ENCODE data around the gene KIF19.

KIF19 gene

DNA sequence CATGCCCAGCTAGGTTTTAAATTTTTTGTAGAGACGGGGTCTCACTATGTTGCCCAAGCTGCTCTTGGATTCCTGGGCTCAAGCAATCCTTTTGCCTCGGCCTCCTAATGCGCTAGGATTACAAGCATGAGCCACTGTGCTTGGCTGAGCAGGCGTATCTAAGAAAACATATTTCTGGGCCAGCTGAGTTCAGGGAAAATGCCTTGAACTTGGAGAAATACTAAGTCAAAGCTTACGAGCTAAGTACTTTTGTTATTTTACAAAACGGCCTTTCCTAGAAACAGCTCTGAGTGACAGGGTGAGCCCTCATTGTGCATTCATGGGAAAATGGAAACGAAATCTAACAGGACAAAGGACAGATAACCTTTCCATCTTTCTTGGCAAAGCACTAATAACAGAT, 27.2 kb upstream of the KIF19 start:
- no peak for DNase-seq (ENCODE audit: low read depth)
- TF ChIP-seq POLR2A (IDR thresholded peaks at IDR 0.05; ENCODE audit: extremely low read depth, insufficient read length) (no peak), MYC (IDR thresholded peaks at IDR 0.05; ENCODE audit: low read depth, low read length) (no peak)
- TF ChIP-seq, protein P1, sequence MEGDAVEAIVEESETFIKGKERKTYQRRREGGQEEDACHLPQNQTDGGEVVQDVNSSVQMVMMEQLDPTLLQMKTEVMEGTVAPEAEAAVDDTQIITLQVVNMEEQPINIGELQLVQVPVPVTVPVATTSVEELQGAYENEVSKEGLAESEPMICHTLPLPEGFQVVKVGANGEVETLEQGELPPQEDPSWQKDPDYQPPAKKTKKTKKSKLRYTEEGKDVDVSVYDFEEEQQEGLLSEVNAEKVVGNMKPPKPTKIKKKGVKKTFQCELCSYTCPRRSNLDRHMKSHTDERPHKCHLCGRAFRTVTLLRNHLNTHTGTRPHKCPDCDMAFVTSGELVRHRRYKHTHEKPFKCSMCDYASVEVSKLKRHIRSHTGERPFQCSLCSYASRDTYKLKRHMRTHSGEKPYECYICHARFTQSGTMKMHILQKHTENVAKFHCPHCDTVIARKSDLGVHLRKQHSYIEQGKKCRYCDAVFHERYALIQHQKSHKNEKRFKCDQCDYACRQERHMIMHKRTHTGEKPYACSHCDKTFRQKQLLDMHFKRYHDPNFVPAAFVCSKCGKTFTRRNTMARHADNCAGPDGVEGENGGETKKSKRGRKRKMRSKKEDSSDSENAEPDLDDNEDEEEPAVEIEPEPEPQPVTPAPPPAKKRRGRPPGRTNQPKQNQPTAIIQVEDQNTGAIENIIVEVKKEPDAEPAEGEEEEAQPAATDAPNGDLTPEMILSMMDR (IDR thresholded peaks at IDR 0.05; ENCODE audit: low read depth, low read length): no peak
- TF ChIP-seq, protein P2, sequence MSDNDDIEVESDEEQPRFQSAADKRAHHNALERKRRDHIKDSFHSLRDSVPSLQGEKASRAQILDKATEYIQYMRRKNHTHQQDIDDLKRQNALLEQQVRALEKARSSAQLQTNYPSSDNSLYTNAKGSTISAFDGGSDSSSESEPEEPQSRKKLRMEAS (IDR thresholded peaks at IDR 0.05; ENCODE audit: low read depth, low read length): no peak
- no peak overlapping the region for H3K4me3 ChIP-seq (ENCODE audit: low read depth, low read length)

GRCh38 chr17:74299226-74300009, 26.6 kb upstream of the KIF19 start:
- TF ChIP-seq MYC (IDR thresholded peaks at IDR 0.05; ENCODE audit: low read depth, low read length) (no peak), POLR2A (IDR thresholded peaks at IDR 0.05; ENCODE audit: extremely low read depth, insufficient read length) (no peak)
- TF ChIP-seq, protein P1 (IDR thresholded peaks at IDR 0.05; ENCODE audit: low read depth, low read length): no peak
- TF ChIP-seq, protein P2 (IDR thresholded peaks at IDR 0.05; ENCODE audit: low read depth, low read length): no peak
- no peak for DNase-seq (ENCODE audit: low read depth)
- H3K4me3 ChIP-seq (ENCODE audit: low read depth, low read length): no peak overlapping the region

DNA sequence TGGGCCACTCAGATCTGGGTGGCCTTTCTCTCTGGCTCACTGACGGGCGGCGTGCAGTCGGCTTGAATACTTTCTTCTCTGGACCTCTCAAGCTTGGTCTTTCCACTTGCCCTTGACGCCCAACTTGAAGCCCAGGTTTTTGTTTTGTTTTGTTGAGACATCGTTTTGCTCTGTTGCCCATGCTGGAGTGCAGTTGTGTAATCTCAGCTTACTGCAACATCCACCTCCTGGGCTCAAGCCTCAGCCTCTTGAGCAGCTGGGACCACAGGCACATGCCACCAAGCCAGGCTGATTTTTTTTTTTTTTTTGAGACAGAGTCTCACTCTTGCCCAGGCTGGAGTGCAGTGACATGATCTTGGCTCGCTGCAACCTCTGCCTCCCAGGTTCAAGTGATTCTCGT, 22.7 kb upstream of the KIF19 start:
- H3K4me3 ChIP-seq (ENCODE audit: low read depth, low read length): no peak overlapping the region
- DNase-seq (ENCODE audit: low read depth): peak; percentile 57
- TF ChIP-seq, protein P1 (IDR thresholded peaks at IDR 0.05; ENCODE audit: low read depth, low read length): no peak
- TF ChIP-seq MYC (IDR thresholded peaks at IDR 0.05; ENCODE audit: low read depth, low read length): no peak
- no peak for TF ChIP-seq POLR2A (IDR thresholded peaks at IDR 0.05; ENCODE audit: extremely low read depth, insufficient read length)
- TF ChIP-seq, protein P2 (IDR thresholded peaks at IDR 0.05; ENCODE audit: low read depth, low read length): no peak

- H3K4me3 ChIP-seq (ENCODE audit: low read depth, low read length): no peak overlapping the region
- no peak for DNase-seq (ENCODE audit: low read depth)
- TF ChIP-seq, protein P1 (IDR thresholded peaks at IDR 0.05; ENCODE audit: low read depth, low read length): no peak
- no peak for TF ChIP-seq MYC (IDR thresholded peaks at IDR 0.05; ENCODE audit: low read depth, low read length)
- TF ChIP-seq, protein P2 (IDR thresholded peaks at IDR 0.05; ENCODE audit: low read depth, low read length): no peak
- no peak for TF ChIP-seq POLR2A (IDR thresholded peaks at IDR 0.05; ENCODE audit: extremely low read depth, insufficient read length)
Observed at GRCh38 chr17:74304184-74304583, 21.8 kb upstream of the KIF19 start.

DNA sequence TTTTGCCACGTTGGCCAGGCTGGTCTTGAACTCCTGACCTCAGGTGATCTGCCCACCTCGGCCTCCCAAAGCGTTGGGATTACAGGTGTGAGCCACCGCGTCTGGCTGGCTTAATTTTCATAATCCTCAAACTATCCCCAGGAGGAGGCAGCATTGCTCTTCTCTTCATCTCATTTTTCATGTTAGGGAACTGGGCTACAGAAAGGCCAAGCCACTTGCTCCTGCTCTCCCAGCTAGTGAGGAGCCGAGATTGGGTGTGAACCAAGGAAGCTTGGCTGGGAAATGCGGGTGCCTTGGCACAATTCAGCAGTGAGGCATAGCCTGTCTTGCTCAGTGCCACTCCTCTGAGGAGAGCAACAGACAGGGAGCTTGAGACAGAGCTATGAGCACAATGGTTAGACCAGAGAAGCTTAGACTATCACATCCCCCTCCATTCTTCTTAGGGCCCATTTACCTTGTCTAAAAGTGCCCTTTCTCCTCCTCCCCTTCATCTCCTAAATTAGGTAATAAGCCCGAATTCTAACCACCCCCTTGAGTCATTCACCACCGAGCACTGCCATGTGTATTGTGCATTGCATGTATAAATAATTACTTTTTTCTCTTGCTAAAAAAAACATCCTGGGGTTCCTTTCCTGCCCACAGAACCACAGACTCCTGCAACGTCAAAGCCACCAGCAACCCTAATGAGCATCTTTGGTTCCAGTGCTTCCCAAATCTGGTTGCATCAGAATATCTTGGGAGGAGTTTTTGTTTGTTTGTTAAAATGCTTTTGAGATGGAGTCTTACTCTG, 20.0 kb upstream of the KIF19 start:
- no peak overlapping the region for H3K4me3 ChIP-seq (ENCODE audit: low read depth, low read length)
- peak; percentile 34 for DNase-seq (ENCODE audit: low read depth)
- TF ChIP-seq, protein P2 (IDR thresholded peaks at IDR 0.05; ENCODE audit: low read depth, low read length): no peak
- no peak for TF ChIP-seq POLR2A (IDR thresholded peaks at IDR 0.05; ENCODE audit: extremely low read depth, insufficient read length)
- TF ChIP-seq MYC (IDR thresholded peaks at IDR 0.05; ENCODE audit: low read depth, low read length): no peak
- TF ChIP-seq, protein P1 (IDR thresholded peaks at IDR 0.05; ENCODE audit: low read depth, low read length): no peak
